OCI-LY7 (cell line): ENCODE data around the gene ZNF419.

ENCODE experiments used
- CTCF ChIP-seq: fragments of 200-600 bp; sonication (generic); conservative IDR thresholded peaks from 2 replicates; pipeline ENCODE4 v1.5.1; 2014; ENCODE audit warnings: mild to moderate bottlenecking, antibody characterized with exemption, low read length, moderate library complexity, mixed read lengths
- EZH2phosphoT487 ChIP-seq: fragments of 200-600 bp; sonication (generic); IDR thresholded peaks from 2 replicates; pipeline ENCODE4 v1.6.1; 2018; ENCODE audit warnings: low read depth, borderline replicate concordance, mild to moderate bottlenecking, mixed run types, antibody characterized with exemption, low read length, moderate library complexity, mixed read lengths

GRCh38 chr19:57437931-57438330 is 49.6 kb upstream of the ZNF419 start:
- TF ChIP-seq CTCF (no peak), EZH2phosphoT487 (no peak)
